Spleen (tissue), 7 donors: ENCODE data around the gene SMCP.

Experiments
- POLR2A ChIP-seq, 3 donors: fragments of 450-650 bp; IDR thresholded peaks; one replicate each; pipeline ENCODE4 v1.5.1; 2017; ENCODE audit warnings: antibody characterized with exemption in 3 of 3, mild to moderate bottlenecking in 1 of 3
- POLR2AphosphoS5 ChIP-seq, 3 donors: sonication (generic); formaldehyde crosslinking; IDR thresholded peaks; one replicate each; pipeline ENCODE4 v1.5.1; 2017; ENCODE audit warnings: antibody characterized with exemption in 3 of 3
- TF ChIP-seq, protein P1 (sequence below), 11 experiments: fragments of 200-600 bp in 7 of 11; fragments of 450-650 bp in 4 of 11; sonication (generic) in 4 of 11; IDR thresholded peaks in 8 of 11; conservative IDR thresholded peaks in 3 of 11; 1 replicate in 7 of 11; 2 replicates in 4 of 11; pipeline versions ENCODE4 v1.4.0 to v1.8.0; 2016 to 2021; ENCODE audit warnings: antibody characterized with exemption in 11 of 11, inconsistent platforms in 4 of 11, mild to moderate bottlenecking in 1 of 11
- donor health status: DM: no; HTN: no; CAD: no; lungs with moderate emphysema.
- donor health status: DM: no; HTN: no; CAD: no.
- donor health status: DM: no; HTN: no; CAD: no.

DNA sequence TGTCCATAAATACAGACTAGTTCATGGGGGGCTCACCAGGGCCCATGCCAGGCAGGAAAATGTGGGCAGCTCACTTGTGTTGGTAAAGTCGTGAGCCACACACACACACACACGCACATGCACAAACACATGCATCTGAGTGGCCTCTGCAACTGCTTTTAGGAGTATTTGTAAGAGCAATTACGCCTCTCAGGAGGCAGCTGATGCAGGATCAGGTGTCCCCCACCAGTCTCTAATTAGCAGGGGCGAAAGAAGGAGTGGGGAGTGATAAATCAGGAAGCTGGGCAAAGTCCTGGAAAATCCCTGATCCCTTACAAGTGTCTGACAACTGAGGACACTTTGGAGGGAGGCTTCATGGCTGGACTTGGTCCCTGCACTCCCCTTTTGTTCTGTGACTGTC lies 24.5 kb downstream of the SMCP start:
- TF ChIP-seq, protein P1, sequence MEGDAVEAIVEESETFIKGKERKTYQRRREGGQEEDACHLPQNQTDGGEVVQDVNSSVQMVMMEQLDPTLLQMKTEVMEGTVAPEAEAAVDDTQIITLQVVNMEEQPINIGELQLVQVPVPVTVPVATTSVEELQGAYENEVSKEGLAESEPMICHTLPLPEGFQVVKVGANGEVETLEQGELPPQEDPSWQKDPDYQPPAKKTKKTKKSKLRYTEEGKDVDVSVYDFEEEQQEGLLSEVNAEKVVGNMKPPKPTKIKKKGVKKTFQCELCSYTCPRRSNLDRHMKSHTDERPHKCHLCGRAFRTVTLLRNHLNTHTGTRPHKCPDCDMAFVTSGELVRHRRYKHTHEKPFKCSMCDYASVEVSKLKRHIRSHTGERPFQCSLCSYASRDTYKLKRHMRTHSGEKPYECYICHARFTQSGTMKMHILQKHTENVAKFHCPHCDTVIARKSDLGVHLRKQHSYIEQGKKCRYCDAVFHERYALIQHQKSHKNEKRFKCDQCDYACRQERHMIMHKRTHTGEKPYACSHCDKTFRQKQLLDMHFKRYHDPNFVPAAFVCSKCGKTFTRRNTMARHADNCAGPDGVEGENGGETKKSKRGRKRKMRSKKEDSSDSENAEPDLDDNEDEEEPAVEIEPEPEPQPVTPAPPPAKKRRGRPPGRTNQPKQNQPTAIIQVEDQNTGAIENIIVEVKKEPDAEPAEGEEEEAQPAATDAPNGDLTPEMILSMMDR (IDR thresholded peaks at IDR 0.05 in 8 of 11, conservative IDR thresholded peaks at IDR 0.05 in 3 of 11): no peak
- TF ChIP-seq POLR2AphosphoS5 (IDR thresholded peaks at IDR 0.05): no peak
- TF ChIP-seq POLR2A (IDR thresholded peaks at IDR 0.05): no peak
